Left colon (tissue), 2 donors: ENCODE measurements around the gene HECA. TPM values are rescaled to one million over a fixed set of nuclear protein-coding genes. Genes with fewer than 3 reads are reported as not detected.
"Not testable (repeated sequence)": the region's sequence is repeated elsewhere in the genome, so short reads cannot be mapped to it uniquely, and the experiment has no call there.

Experiments
- ATAC-seq: fragments of 200-7000 bp; cut with Tn5 transposase; one replicate; pipeline ENCODE4 v1.9.1; 2020; ENCODE audit warnings: mild to moderate bottlenecking, moderate library complexity
- DNase-seq, 2 donors: peaks; one replicate each; pipeline ENCODE4 v3.0.0-alpha.2; 2020
- intact Hi-C, 2 donors: fragments of 100-400 bp; cut with DNase I in 1 of 2; cut with micrococcal nuclease in 1 of 2; formaldehyde crosslinking; loops; one replicate each; pipeline versions ENCODE4 v1.11.2 to v1.14.0; 2022; cut with DNase I, micrococcal nuclease
- total RNA-seq, 2 donors: library from RNA; stranded (reverse); fragmentation: NEBNext Ultra II Directional; extraction: Animal tissue kit (Norgen Biotek cat#: 25700); gene quantifications; one replicate each; pipeline ENCODE4 v1.2.1, GENCODE V29; 2021
- donor health status: DM: no; HTN: no; CAD: no.
- donor health status: DM: yes; HTN: yes; CAD: no.

HECA gene
- total RNA-seq, 2 donors from 2014 or later, result 30.3 to 42.1 TPM

DNA sequence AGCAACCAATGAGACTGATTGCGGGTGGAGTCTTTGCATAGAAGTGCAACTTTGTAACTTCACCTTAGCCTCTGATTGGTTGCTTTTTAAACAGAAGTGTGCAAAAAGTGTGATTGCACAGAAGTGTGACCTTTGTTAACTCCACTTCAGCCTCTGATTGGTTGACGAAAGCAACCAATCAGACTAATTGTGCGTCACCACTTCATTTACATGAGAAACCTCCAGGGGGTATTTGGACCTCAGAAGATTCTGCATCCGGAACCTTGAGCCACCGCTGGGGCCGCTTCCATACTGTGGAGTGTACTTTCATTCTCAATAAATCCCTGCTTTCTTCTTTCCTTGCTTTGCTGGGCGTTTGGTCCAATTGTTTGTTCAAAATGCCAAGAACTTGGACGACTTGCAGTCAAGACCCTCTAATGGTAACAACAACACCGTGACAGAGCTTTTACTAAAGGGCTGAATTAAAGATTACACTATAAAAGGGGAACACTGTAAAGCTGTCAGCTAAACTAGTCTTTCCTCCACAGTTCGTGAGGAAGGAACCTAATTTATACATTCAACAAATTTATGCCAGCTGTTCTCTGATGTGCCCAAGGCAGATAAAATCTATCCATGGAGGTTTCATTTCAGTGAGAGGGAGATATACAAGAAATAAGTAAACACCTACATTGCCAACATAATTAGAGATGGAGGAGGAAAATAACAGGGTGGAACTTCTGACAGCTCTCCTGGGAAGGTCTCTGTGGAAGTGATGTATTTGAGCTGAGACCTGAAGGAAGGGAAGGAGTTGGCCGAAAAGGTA lies 1.4 kb upstream of the HECA start:
- intact Hi-C loops, result no loop called here
- DNase-seq, result peak in 1 of 2 donors; percentile 37
- no peak for ATAC-seq

GRCh38 chr6:139134064-139134395 lies 850 bp upstream of the HECA start:
- intact Hi-C loops, result no loop called here
- DNase-seq (no peak), ATAC-seq (no peak)

- DNase-seq (peak; percentile 68 to 82), ATAC-seq (peak; percentile 67)
- intact Hi-C loops, result no loop called here
Measured at GRCh38 chr6:139135578-139136545, 982 bp downstream of the HECA start.

GRCh38 chr6:139137706-139138105 lies 2.8 kb downstream of the HECA start:
- intact Hi-C loops, result no loop called here
- ATAC-seq (no peak), DNase-seq (no peak)

GRCh38 chr6:139140854-139141253 lies 6.0 kb downstream of the HECA start:
- DNase-seq, intact Hi-C loops, ATAC-seq: not testable (repeated sequence)

- DNase-seq (no peak), ATAC-seq (no peak)
- intact Hi-C loops, result no loop called here
Measured at GRCh38 chr6:139142262-139142661, 7.4 kb downstream of the HECA start.

DNA sequence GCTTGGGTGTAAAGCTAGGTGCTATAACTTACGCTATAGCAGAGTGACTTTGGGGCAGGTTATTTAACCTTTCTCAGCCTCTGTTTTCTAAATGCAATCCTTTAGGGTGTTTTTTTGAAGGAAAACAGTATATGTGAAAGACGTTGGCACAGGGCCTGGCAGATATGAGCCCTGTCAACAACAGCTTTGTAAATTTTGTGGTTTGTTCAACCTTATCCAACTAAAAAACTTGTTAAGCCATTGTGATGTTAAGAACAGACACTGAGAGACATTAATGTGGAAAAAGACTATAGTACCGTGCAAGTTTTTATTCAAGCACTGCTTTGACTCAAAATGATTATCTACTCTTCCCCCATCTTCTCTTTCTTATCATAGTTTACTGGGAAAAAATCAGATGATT lies 8.2 kb downstream of the HECA start:
- DNase-seq (no peak), ATAC-seq (no peak)
- intact Hi-C loops, result no loop called here

DNA sequence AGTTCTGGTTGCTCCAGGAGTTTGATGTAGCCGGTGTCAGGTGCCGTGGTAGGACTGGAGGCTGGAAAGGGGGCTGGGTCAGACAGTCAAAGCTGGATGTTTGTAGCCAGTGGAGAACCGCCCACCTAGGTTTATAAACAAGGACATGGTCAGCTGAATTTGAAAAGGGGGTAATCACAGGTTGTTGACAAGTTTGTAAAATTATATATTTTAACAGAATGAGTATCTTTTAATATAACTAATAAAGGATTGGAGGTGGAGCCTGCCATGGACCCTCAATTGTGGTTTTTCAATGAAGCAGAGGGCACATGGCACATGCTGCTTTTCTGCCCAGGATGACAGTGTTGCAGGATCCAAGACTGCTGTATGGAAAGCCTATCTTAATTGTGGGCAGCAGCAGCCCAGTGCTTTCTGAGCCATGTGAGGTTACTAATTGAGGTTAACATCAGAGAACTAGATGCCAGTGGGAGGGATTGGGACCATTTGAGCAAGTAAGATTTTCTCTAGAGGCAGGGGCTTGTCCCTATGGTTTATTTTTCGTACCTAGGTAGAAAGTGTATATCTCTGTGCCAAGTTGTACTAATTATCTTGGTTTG lies 9.7 kb downstream of the HECA start:
- intact Hi-C loops, result no loop called here
- DNase-seq, result no peak
- no peak for ATAC-seq

DNA sequence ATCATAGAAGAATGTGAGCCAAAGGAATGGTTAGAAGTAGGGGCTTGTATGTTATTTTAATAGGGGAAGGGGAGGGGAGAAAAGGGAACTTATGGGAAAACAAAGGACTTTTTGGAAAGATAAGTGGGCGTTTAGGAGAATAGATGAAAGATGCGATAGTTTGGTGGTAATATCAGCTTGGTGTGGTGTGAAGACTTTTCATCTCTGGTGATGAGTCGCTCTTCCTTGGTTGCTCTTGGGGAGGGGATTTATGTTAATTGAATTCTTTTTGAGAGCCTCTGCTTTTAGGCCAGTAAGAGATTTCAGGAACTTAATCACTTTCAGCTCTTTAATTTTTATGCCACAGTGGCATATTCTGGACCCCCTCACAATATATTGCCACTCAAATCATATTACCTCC lies 10.8 kb downstream of the HECA start:
- ATAC-seq, result no peak
- no peak for DNase-seq
- intact Hi-C loops, result no loop called here

- intact Hi-C loops, result no loop called here
- no peak for DNase-seq
- no peak for ATAC-seq
Measured at GRCh38 chr6:139146317-139146726, 11.4 kb downstream of the HECA start.

DNA sequence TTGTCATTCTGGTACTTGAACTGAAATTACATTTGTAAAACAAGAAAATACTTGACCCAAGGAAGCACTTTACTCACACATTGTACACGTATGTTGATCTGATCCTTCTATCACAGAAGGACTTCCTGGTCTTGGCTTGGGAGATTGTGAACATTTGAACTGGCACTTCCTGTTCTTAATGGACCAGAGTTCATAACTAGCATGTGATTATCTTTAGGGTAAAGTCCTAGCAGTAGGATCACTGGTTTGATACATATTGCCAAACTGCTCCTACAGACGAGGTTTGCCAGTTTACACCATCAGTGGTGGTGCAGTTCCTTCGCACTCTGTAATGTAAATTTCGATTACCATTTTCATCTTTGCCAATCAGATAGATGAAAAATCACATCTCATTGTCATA lies 12.7 kb downstream of the HECA start:
- ATAC-seq, result peak; percentile 96
- intact Hi-C loops, result no loop called here
- DNase-seq, result no peak

DNA sequence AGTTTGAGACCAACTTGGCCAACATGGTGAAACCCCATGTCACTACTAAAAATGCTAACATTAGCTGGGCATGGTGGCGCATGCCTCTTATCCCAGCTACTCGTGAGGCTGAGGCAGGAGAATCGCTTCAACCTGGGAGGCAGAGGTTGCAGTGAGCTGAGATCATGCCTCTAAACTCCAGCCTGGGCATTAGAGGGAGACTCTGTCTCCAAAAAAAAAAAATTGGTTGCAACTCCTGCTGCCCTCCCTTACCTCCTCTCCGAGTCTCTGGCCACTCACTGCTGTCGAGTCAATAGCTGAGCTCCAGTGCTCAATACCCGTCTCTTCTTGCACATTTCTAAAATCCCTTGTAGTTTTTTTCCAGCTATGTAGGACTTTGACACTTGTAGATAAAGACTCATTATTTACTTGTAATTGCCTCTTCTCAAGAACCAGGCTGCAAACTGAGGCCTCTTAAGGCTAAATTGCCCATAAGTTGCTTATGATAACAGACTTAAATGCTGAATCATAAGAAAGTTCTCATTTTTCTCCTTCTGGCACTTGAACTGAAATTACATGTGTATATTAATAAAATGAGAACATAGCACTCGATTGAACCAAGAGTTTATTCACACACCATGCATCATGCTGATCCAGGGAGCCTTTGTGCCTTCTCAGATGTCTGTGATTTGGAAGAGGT lies 13.8 kb downstream of the HECA start:
- ATAC-seq, result peak; percentile 41
- no peak for DNase-seq
- intact Hi-C loops, result no loop called here

DNA sequence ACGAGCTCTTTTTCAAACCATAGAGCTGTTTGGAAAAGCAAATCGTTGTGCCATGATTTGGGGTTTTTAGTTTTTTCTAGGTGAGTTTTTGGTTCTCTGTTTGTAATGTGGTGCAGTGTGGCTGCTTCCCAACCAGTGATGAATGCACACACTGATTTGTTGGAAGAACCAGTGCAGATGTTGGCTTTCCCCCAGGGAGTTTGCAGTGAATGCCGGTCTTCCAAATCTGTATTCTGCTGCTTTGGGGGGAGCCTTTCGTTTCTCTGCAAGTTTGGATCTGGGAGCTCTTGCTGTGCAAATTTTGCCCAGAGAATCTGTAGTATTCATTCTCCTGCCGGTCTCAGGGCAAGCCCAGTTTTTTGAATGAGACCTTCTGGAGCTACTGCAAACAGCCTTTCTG lies 14.5 kb downstream of the HECA start:
- DNase-seq (no peak), ATAC-seq (no peak)
- intact Hi-C loops, result no loop called here

DNA sequence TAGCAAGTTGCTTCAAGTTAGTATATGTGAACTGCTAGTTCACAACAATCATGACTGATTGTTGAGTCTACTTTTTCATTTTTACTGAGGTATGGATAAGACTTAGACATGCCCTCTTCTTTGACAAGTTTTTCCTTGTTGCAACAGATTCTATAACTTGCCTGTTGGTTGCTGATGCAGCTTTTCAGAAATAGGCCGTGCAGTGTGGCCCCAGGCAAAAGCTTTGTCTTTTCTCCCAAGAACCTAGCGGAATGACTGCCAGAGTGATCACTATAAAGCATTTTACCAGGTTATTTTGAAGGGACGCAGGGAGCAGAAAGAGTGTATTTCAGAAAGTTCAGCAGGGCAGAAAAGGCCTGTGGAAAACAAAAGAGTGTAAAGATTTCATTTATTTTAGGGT lies 16.0 kb downstream of the HECA start:
- no peak for ATAC-seq
- no peak for DNase-seq
- intact Hi-C loops, result no loop called here

- intact Hi-C loops, result no loop called here
- ATAC-seq (no peak), DNase-seq (no peak)
Measured at GRCh38 chr6:139151425-139152087, 16.7 kb downstream of the HECA start.

GRCh38 chr6:139152088-139152891 lies 17.4 kb downstream of the HECA start:
- ATAC-seq (no peak), DNase-seq (no peak)
- intact Hi-C loops, result no loop called here

DNA sequence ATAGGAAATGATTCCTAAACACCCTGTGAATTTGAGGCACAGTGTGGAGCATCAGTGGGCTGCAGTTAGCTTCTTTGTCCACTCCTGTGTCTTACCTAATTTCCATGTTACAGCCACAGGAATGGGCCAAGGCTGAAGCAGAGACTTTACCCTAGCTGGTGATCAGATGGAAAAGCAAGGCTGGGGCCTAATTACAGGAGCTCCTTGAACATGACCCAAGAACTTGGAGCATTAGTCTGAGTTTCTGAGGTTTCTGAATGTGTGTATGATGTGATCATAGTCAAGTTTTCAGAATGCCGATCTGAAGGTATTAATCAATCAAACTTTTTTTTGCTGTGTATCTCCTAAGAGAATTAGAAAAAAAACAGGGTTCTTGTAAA lies 18.0 kb downstream of the HECA start:
- ATAC-seq, result no peak
- intact Hi-C loops, result no loop called here
- DNase-seq, result no peak

GRCh38 chr6:139153855-139154254 lies 19.0 kb downstream of the HECA start:
- DNase-seq, result no peak
- intact Hi-C loops, result no loop called here
- no peak for ATAC-seq
